IMR-90 (cell line): Measurements from ENCODE around the gene CELSR1. TPM values are rescaled to one million over a fixed set of nuclear protein-coding genes. Genes with fewer than 3 reads are reported as not detected.

ENCODE experiments used
- ATAC-seq: fragments of 200-7000 bp; cut with Tn5 transposase; 2 replicates; pipeline ENCODE4 v1.9.1; 2020; ENCODE audit warnings: low read depth, mild to moderate bottlenecking, moderate library complexity
- BruUV-seq: library from RNA; stranded (reverse); fragments of 400-500 nt; replicated peaks from 2 replicates; lab custom pipeline; 2021; lab: Mats Ljungman, UMichigan
- CTCF ChIA-PET: fragments of 300-600 bp; formaldehyde crosslinking; extraction: SDS; loops from one replicate; lab custom pipeline; 2021; ENCODE audit warnings: antibody characterized with exemption; lab: Yijun Ruan, JAX
- POLR2A ChIA-PET: fragments of 300-600 bp; sonication (Branson Sonifier 250); formaldehyde crosslinking; loops from one replicate; lab custom pipeline; 2022; ENCODE audit warnings: antibody characterized with exemption; ENCODE audit not compliant: unreplicated experiment; lab: Charles Lee
- DNase-seq: peaks from one replicate; pipeline ENCODE4 v3.0.0; 2013
- H2AFZ ChIP-seq: replicated peaks from 2 replicates; pipeline ENCODE3; 2013; ENCODE audit warnings: low read length, mild to moderate bottlenecking; ENCODE audit not compliant: poor library complexity
- H2AK5ac ChIP-seq: 2 replicates; pipeline ENCODE4 v1.6.1; 2013; ENCODE audit warnings: low read depth, low read length, inconsistent platforms
- H2AK9ac ChIP-seq: replicated peaks from 2 replicates; pipeline ENCODE3; 2013; ENCODE audit warnings: mild to moderate bottlenecking, low read depth, low read length, moderate library complexity; ENCODE audit not compliant: poor library complexity
- H2BK120ac ChIP-seq: 2 replicates; pipeline ENCODE4 v1.6.1; 2013; ENCODE audit warnings: low read depth, low read length, inconsistent platforms
- H2BK15ac ChIP-seq: 3 replicates; pipeline ENCODE4 v1.6.1; 2013; ENCODE audit warnings: low read depth, low read length, inconsistent platforms
- H2BK20ac ChIP-seq: 2 replicates; pipeline ENCODE4 v1.6.1; 2013; ENCODE audit warnings: low read depth, mild to moderate bottlenecking, inconsistent platforms, low read length, moderate library complexity
- H2BK5ac ChIP-seq: 2 replicates; pipeline ENCODE4 v1.6.1; 2013; ENCODE audit warnings: mild to moderate bottlenecking, low read depth, low read length, inconsistent platforms; ENCODE audit not compliant: poor library complexity, severe bottlenecking
- H3K14ac ChIP-seq: replicated peaks from 2 replicates; pipeline ENCODE4 v1.6.1; 2013; ENCODE audit warnings: low read depth, low read length, inconsistent platforms
- H3K18ac ChIP-seq: 2 replicates; pipeline ENCODE4 v1.6.1; 2013; ENCODE audit warnings: low read depth, low read length, control low read depth
- H3K23ac ChIP-seq: 2 replicates; pipeline ENCODE4 v1.6.1; 2013; ENCODE audit warnings: low read depth, low read length, inconsistent platforms
- H3K27ac ChIP-seq: 2 replicates; pipeline ENCODE4 v1.5.1; 2013; ENCODE audit warnings: mild to moderate bottlenecking, control low read depth, low read length; ENCODE audit not compliant: insufficient read depth
- H3K27me3 ChIP-seq: 2 replicates; pipeline ENCODE4 v1.6.1; 2013; ENCODE audit warnings: low read length; ENCODE audit not compliant: control insufficient read depth, insufficient read depth
- H3K36me3 ChIP-seq: 2 replicates; pipeline ENCODE4 v1.6.1; 2013; ENCODE audit warnings: low read length, mixed read lengths; ENCODE audit not compliant: control insufficient read depth, insufficient read depth
- H3K4ac ChIP-seq: 2 replicates; pipeline ENCODE4 v1.6.1; 2013; ENCODE audit warnings: low read depth, low read length, inconsistent platforms
- H3K4me1 ChIP-seq: 2 replicates; pipeline ENCODE4 v1.6.1; 2013; ENCODE audit warnings: low read length, mixed read lengths; ENCODE audit not compliant: control insufficient read depth, insufficient read depth
- H3K4me2 ChIP-seq: 2 replicates; pipeline ENCODE4 v1.6.1; 2013; ENCODE audit warnings: low read depth, mild to moderate bottlenecking, control low read depth, low read length, moderate library complexity
- H3K4me3 ChIP-seq: 2 replicates; pipeline ENCODE4 v1.5.1; 2013; ENCODE audit warnings: low read depth, mild to moderate bottlenecking, control low read depth, low read length, moderate library complexity; ENCODE audit not compliant: insufficient read depth
- H3K56ac ChIP-seq: 2 replicates; pipeline ENCODE4 v1.6.1; 2013; ENCODE audit warnings: low read length, inconsistent platforms; ENCODE audit not compliant: insufficient read depth; ENCODE audit errors: extremely low read depth
- H3K79me1 ChIP-seq, 2 experiments: 2 replicates each; pipeline ENCODE4 v1.6.1; 2013; ENCODE audit warnings: low read length in 2 of 2, inconsistent platforms in 1 of 2, low read depth in 1 of 2
- H3K9ac ChIP-seq: 2 replicates; pipeline ENCODE4 v1.6.1; 2013; ENCODE audit warnings: low read depth, low read length, control low read depth
- H3K9me1 ChIP-seq: 2 replicates; pipeline ENCODE4 v1.6.1; 2013; ENCODE audit warnings: low read length, inconsistent platforms; ENCODE audit not compliant: insufficient read depth
- H3K9me3 ChIP-seq: 2 replicates; pipeline ENCODE4 v1.6.1; 2013; ENCODE audit warnings: low read length; ENCODE audit not compliant: control insufficient read depth, insufficient read depth
- H4K20me1 ChIP-seq: 2 replicates; pipeline ENCODE4 v1.6.1; 2013; ENCODE audit warnings: low read length, inconsistent platforms; ENCODE audit not compliant: insufficient read depth
- H4K5ac ChIP-seq: 2 replicates; pipeline ENCODE4 v1.6.1; 2013; ENCODE audit warnings: mild to moderate bottlenecking, low read depth, low read length, control low read depth
- H4K8ac ChIP-seq, 2 experiments: 2 replicates each; pipeline ENCODE4 v1.6.1; 2013; ENCODE audit warnings: low read depth in 2 of 2, low read length in 2 of 2, control low read depth in 1 of 2, inconsistent platforms in 1 of 2
- H4K91ac ChIP-seq: 2 replicates; pipeline ENCODE4 v1.6.1; 2013; ENCODE audit warnings: low read depth, low read length, inconsistent platforms; ENCODE audit not compliant: insufficient read depth
- BHLHE40 ChIP-seq: fragments of 150-350 bp; IDR thresholded peaks from 2 replicates; pipeline ENCODE4 v1.6.1; 2016; ENCODE audit warnings: mild to moderate bottlenecking, low read depth, low read length
- CEBPB ChIP-seq: IDR thresholded peaks from 2 replicates; pipeline ENCODE4 v1.6.1; 2012; ENCODE audit warnings: low read depth, low read length, improper control_type of control experiment
- CHD1 ChIP-seq: IDR thresholded peaks from 2 replicates; pipeline ENCODE4 v1.6.1; 2012; ENCODE audit warnings: low read depth, low read length, improper control_type of control experiment
- FOS ChIP-seq: fragments of 150-350 bp; IDR thresholded peaks from 2 replicates; pipeline ENCODE4 v1.6.1; 2016; ENCODE audit warnings: low read depth, low read length
- MAZ ChIP-seq: IDR thresholded peaks from 2 replicates; pipeline ENCODE4 v1.6.1; 2012; ENCODE audit warnings: low read depth, mild to moderate bottlenecking, low read length, improper control_type of control experiment, moderate library complexity, borderline replicate concordance
- MXI1 ChIP-seq: IDR thresholded peaks from 2 replicates; pipeline ENCODE4 v1.6.1; 2012; ENCODE audit warnings: low read depth, mild to moderate bottlenecking, low read length, moderate library complexity, borderline replicate concordance
- NFE2L2 ChIP-seq: fragments of 150-350 bp; IDR thresholded peaks from 2 replicates; pipeline ENCODE4 v1.6.1; 2016; ENCODE audit warnings: low read depth, mild to moderate bottlenecking, low read length
- POLR2A ChIP-seq: IDR thresholded peaks from 2 replicates; pipeline ENCODE4 v1.6.1; 2012; ENCODE audit warnings: mild to moderate bottlenecking, low read depth, low read length
- RAD21 ChIP-seq: IDR thresholded peaks from 2 replicates; pipeline ENCODE4 v1.6.1; 2012; ENCODE audit warnings: low read length, improper control_type of control experiment
- RCOR1 ChIP-seq: IDR thresholded peaks from 2 replicates; pipeline ENCODE4 v1.6.1; 2012; ENCODE audit warnings: mild to moderate bottlenecking, low read length, improper control_type of control experiment; ENCODE audit not compliant: insufficient replicate concordance
- RFX5 ChIP-seq: IDR thresholded peaks from 2 replicates; pipeline ENCODE4 v1.8.0; 2012; ENCODE audit warnings: low read depth, mild to moderate bottlenecking, low read length, moderate library complexity
- SMC3 ChIP-seq: fragments of 150-350 bp; IDR thresholded peaks from 2 replicates; pipeline ENCODE4 v1.6.1; 2016; ENCODE audit warnings: low read depth, mild to moderate bottlenecking, antibody characterized with exemption, low read length, moderate library complexity
- WGBS, 2 experiments: methylation state at CpG; one replicate each; pipeline versions ENCODE4 v1.1.5 to v1.1.7; 2013; ENCODE audit warnings: missing lambda C conversion rate in 2 of 2; ENCODE audit not compliant: insufficient read length in 1 of 2; ENCODE audit errors: extremely low coverage in 2 of 2; 5-methylcytosine and 5-hydroxymethylcytosine counted together
- dilution Hi-C: fragments of 300-500 bp; cut with HindIII; formaldehyde crosslinking; loops from one replicate; pipeline ENCODE4 v1.14.3; 2018; ENCODE audit warnings: low sequenced_read_pairs; ENCODE audit not compliant: unreplicated experiment
- in situ Hi-C: fragments of 300-500 bp; cut with MboI; formaldehyde crosslinking; loops from 3 replicates; pipeline ENCODE4 v1.14.3; 2019; ENCODE audit warnings: low sequenced_read_pairs, inconsistent platforms, mixed read lengths
- intact Hi-C: fragments of 100-400 bp; cut with micrococcal nuclease; formaldehyde crosslinking; loops from 2 replicates; pipeline ENCODE4 v1.10.0; 2022
- polyA plus RNA-seq, 3 experiments: library from polyadenylated mRNA; depleted of rRNA; stranded (reverse); fragments of >200 nt; gene quantifications; 2 replicates each; pipeline ENCODE4 v1.2.3, GENCODE V29; 2012; ENCODE audit warnings: low replicate concordance in 1 of 3
- total RNA-seq: library from RNA; depleted of rRNA; stranded (reverse); fragments of >200 nt; gene quantifications from 2 replicates; pipeline ENCODE4 v1.2.3, GENCODE V29; 2012
- TF ChIP-seq, protein P1 (sequence below): conservative IDR thresholded peaks from 2 replicates; pipeline ENCODE4 v1.5.1; 2012; ENCODE audit warnings: mild to moderate bottlenecking, low read depth, low read length, improper control_type of control experiment
- TF ChIP-seq, protein P2 (sequence below): fragments of 150-350 bp; IDR thresholded peaks from 2 replicates; pipeline ENCODE4 v1.6.1; 2017; ENCODE audit warnings: mild to moderate bottlenecking, antibody characterized with exemption, low read length, low read depth
- TF ChIP-seq, protein P3 (sequence below): fragments of 150-350 bp; IDR thresholded peaks from 2 replicates; pipeline ENCODE4 v1.6.1; 2016; ENCODE audit warnings: low read depth, mild to moderate bottlenecking, low read length, moderate library complexity, borderline replicate concordance

The CELSR1 gene
- total and polyA plus RNA-seq, 2 of the 4 experiments (the other 2 are of a cell fraction), result 0.36 to 0.82 TPM

DNA sequence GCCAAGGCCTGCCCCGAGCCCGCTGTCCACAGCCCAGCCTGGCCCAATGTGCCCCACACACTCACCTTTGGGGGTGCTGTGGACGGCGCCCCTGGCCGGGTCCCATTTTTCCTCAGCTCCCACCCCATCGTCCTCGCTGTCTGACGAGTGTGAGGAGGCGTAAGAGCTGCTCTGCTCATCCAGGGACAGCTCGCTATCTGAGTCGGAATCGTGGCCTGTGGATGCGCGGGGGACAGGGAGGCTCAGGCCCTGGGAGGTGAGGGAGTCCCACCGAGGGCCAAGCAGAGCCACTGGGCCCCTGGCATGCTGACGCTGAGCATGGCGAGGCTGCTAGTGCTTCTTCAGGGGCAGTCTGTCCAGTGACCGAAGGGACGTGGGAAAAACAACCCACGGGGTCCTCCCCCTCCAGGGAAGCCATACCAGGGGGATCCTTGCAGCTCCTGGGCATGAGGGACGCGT lies 172.2 kb downstream of the CELSR1 start:
- Histone ChIP-seq H4K91ac (no peak overlapping the region), H3K9ac (no peak overlapping the region), H2BK20ac (no peak overlapping the region), H3K9me3 (no peaks in the 10 kb centered on the region), H3K4me3 (no peak overlapping the region), H3K27me3 (peaks cover 12% of the 10 kb centered on the region; the same call in 1 of the 2 replicates), H3K23ac (no peak overlapping the region), H3K27ac (no peak overlapping the region), H3K14ac (no peak overlapping the region), H4K8ac (no peak overlapping the region), H3K4me2 (no peak overlapping the region), H3K18ac (no peak overlapping the region), H3K9me1 (no peaks in the 10 kb centered on the region; the same call in 1 of the 2 replicates), H4K20me1 (no peaks in the 10 kb centered on the region), H3K56ac (no peak overlapping the region), H2AFZ (no peak overlapping the region), H2BK120ac (no peak overlapping the region), H3K4ac (no peak overlapping the region), H3K36me3 (no peaks in the 10 kb centered on the region), H2AK5ac (no peak overlapping the region), H3K4me1 (no peaks in the 10 kb centered on the region), H3K79me1 (no peaks in the 10 kb centered on the region), H4K5ac (no peak overlapping the region), H2BK15ac (no peak overlapping the region), H2AK9ac (no peak overlapping the region), H2BK5ac (no peak overlapping the region)
- POLR2A ChIA-PET, result no interaction called here
- in situ Hi-C loops (loop anchor here (5.0 kb wide), 1 partner anchor 177 kb away; no protein-coding TSS in a partner anchor), dilution Hi-C loops (no loop called here), intact Hi-C loops (no loop called here)
- TF ChIP-seq BHLHE40 (no peak), FOS (no peak), SMC3 (no peak), RCOR1 (no peak), MAZ (no peak), RAD21 (no peak), POLR2A (no peak), RFX5 (no peak), MXI1 (no peak), NFE2L2 (no peak), CEBPB (no peak), CHD1 (no peak)
- TF ChIP-seq, protein P1, sequence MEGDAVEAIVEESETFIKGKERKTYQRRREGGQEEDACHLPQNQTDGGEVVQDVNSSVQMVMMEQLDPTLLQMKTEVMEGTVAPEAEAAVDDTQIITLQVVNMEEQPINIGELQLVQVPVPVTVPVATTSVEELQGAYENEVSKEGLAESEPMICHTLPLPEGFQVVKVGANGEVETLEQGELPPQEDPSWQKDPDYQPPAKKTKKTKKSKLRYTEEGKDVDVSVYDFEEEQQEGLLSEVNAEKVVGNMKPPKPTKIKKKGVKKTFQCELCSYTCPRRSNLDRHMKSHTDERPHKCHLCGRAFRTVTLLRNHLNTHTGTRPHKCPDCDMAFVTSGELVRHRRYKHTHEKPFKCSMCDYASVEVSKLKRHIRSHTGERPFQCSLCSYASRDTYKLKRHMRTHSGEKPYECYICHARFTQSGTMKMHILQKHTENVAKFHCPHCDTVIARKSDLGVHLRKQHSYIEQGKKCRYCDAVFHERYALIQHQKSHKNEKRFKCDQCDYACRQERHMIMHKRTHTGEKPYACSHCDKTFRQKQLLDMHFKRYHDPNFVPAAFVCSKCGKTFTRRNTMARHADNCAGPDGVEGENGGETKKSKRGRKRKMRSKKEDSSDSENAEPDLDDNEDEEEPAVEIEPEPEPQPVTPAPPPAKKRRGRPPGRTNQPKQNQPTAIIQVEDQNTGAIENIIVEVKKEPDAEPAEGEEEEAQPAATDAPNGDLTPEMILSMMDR, result no peak
- TF ChIP-seq, protein P2, sequence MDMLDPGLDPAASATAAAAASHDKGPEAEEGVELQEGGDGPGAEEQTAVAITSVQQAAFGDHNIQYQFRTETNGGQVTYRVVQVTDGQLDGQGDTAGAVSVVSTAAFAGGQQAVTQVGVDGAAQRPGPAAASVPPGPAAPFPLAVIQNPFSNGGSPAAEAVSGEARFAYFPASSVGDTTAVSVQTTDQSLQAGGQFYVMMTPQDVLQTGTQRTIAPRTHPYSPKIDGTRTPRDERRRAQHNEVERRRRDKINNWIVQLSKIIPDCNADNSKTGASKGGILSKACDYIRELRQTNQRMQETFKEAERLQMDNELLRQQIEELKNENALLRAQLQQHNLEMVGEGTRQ, result no peak
- TF ChIP-seq, protein P3, sequence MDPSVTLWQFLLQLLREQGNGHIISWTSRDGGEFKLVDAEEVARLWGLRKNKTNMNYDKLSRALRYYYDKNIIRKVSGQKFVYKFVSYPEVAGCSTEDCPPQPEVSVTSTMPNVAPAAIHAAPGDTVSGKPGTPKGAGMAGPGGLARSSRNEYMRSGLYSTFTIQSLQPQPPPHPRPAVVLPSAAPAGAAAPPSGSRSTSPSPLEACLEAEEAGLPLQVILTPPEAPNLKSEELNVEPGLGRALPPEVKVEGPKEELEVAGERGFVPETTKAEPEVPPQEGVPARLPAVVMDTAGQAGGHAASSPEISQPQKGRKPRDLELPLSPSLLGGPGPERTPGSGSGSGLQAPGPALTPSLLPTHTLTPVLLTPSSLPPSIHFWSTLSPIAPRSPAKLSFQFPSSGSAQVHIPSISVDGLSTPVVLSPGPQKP, result no peak
- DNase-seq (no peak), ATAC-seq (no peak)
- CTCF ChIA-PET, result no interaction called here
- no TSS peak for BruUV-seq
- no CpG with 5 or more reads among the region's 22 CpGs for WGBS, 2 experiments
